Measurements from ENCODE around the gene TROAP.
A peak's percentile ranks its signal among the peaks of the same experiment; 100 is the strongest.

Gene TROAP

GRCh38 chr12:49344486-49345050, 21.5 kb downstream of the TROAP start:
- DNase-seq, result no peak

- no peak for DNase-seq
Observed at GRCh38 chr12:49345051-49345824, 22.2 kb downstream of the TROAP start.

DNA sequence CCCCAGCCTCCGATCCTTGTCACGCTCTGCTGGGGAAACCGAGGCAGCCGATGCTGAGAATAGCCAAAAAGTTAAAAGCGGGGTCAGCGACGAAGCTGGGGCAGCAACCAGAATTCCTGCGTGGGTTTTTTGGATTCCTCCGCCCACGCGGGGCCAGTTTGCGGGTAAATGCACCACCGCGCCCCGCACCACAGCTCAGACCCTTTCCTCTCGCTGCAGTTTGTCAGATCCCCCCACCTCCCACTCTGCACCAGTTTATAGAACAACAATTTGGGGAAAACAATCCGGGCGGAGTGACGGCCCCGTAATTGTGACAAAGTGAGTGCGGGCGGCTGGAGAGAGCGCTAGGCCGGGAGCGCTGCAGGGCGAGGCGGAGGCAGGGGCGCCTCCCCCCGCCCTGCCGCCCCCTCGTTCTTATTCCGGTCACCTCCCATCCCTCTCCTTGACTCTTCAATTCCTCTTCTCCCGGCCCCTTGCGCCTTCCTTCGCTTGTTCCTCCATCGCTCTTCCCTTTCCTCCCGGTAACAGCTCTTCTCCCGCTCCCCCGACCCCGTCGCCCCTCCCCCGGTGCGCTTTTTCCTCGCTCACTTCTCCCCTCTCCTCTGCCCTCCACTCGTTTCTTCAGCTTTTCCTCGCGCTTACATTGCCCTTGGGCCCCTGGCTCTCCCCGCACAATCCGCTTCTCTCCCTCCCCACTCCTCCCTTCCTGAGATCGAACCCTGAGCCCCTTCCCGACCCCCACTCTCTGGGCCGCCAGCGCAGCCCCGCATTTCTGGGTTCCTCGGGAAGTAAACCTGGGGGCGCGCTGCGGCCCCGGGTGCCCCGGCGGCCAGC, 23.0 kb downstream of the TROAP start:
- no peak for DNase-seq

GRCh38 chr12:49346659-49347310, 23.7 kb downstream of the TROAP start, which contains the start of gene DNAJC22:
Gene DNAJC22, plus strand, starts transcription at chr12:49346888. Its CDS starts 1,985 bp downstream, at chr12:49348873.
- no peak for DNase-seq

DNA sequence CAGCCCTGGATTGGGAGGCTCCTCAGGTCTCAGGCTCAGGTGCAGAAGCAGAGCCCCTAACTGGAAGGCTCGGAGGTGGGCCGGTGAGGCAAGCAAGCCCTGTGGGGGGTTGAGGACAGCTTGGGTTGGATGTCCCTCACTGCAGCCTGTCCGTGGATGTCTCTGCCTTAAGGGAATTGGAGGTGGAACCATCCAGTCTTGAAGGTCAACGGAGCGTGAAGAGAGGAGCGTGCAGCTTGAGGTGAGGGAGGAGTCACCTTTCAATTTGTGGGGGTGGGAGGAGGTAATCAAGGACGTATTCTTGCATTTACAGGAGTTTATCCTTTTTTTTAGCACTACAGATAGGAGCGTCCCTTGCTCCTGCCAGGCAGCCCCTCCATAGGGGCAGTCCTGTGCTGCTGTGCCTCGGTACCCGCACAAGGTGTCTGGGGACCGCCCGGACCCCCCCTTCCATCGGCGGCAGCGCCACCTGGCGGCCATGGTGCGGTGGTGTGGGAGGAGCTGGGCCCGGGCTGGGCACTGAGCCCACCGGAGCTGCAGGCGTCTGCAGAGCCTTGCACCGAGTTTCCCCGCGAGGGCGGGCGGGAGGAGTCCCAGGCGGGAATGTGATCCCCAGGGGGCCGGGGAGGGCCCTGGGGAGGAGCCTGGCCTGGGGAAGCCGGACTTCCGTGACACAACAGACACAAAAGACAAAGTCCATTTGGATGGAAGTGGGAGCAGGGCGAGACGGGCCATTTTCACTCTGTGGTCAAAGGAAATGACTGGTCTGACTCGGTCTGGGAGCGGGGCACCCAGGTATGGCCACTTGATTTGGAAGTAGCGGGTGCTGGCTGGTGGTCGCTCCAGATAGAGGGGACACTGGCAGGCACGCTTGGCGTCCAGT, 24.5 kb downstream of the TROAP start:
- peak; percentile 27 to 63 for DNase-seq

GRCh38 chr12:49348781-49349180, 25.7 kb downstream of the TROAP start:
- DNase-seq, result no peak

- DNase-seq, result no peak
Observed at GRCh38 chr12:49349266-49349665, 26.2 kb downstream of the TROAP start.

DNA sequence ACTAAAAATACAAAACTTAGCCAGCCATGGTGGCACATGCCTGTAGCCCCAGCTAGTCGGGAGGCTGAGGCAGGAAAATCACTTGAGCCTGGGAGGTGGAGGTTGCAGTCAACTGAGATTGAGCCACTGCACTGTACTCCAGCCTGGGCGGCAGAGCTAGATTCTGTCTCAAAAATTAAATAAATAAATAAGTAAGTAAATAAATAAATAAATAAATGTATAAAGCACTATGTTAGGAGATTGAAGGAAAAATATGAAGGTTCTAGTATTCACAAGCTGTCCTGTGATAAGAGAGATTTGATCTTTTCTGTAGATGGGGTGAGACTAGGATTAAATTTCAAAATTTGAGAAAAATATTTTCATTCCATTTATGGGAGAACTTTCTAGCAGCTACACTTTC, 29.3 kb downstream of the TROAP start:
- DNase-seq, result no peak

- no peak for DNase-seq
Observed at GRCh38 chr12:49355913-49356312, 32.9 kb downstream of the TROAP start.

- DNase-seq, result peak in 1 of 2 donors; percentile 72
Observed at GRCh38 chr12:49357103-49357678, 34.1 kb downstream of the TROAP start.

- peak; percentile 53 to 85 for DNase-seq
Observed at GRCh38 chr12:49358483-49359141, 35.6 kb downstream of the TROAP start.

- no peak for DNase-seq
Observed at GRCh38 chr12:49359671-49360070, 36.6 kb downstream of the TROAP start.

DNA sequence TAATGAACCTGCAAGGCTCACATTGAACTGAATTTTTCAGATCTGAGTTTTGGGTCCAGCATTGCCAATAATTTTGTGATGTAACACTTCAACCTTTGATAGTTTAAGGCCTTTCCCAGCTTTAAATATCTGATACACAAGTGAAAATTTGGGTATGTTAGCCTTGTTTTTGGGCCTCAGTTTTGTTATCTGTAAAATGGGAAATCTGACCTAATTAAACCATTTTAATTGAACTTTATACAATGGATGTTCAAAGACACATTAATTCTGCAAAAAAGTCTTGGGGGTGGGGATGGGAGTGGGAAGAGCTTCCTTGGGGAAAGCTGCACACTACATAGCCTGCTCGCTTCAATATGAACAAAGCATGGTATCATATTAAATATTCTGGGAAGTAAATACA, 39.0 kb downstream of the TROAP start:
- no peak for DNase-seq

DNA sequence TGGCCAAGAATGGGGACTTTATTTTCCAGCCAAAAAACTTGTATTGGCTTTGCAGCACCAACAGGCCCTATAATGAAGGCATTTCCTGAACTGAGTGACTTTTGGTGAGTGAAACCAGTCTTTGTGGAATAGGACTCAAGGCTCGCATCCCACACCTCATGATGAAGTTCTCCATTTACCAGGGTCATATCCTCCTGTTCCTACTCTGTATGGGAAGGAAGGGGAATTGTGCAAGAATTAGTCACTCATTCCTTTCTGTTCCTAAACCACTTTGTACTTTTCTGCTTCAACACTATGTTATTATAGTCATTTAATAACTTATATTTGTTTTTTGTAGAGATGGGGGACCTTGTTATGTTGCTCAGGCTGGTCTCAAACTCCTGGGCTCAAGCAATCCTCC, 41.9 kb downstream of the TROAP start:
- DNase-seq, result peak; percentile 86 to 92

- DNase-seq, result no peak
Observed at GRCh38 chr12:49365542-49365941, 42.5 kb downstream of the TROAP start.

- DNase-seq, result no peak
Observed at GRCh38 chr12:49366096-49366651, 43.1 kb downstream of the TROAP start.

DNA sequence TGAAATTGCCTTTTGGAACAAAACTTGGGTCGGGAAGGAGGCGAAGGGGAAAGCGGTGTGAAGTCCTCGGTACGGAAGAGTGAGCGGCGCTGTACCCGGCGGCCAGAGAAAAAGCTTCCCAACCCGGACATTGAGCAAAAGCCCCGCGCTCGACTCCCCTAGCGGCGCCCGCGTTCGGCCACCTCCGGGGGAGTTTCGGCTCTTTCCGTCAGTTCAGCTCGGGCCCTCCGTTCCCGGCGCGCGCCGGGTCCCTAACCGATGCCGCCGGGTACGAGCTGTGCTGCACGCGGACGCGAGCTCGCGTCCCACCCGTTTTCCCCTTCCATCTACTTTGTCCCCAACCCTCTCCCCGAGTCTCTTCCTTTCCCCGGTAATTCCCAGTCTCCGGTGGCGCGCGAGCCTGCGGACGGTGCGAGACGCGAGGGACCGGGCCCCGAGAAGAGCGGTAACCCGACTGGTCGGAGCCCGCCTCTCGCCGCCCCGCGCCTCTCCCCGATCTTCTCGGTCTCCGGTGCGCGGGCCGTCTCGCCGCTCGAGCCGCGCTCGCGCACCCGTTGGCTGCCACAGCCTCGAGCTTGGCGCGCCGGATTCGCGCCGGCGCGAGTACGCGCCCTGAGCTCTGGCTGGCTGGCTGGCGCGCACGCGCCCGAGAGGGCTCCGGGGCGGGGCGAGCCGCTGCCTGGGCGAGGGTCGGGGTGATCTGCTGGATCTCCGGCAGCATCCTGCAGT, 43.8 kb downstream of the TROAP start:
- DNase-seq, result peak; percentile 78 to 91

DNA sequence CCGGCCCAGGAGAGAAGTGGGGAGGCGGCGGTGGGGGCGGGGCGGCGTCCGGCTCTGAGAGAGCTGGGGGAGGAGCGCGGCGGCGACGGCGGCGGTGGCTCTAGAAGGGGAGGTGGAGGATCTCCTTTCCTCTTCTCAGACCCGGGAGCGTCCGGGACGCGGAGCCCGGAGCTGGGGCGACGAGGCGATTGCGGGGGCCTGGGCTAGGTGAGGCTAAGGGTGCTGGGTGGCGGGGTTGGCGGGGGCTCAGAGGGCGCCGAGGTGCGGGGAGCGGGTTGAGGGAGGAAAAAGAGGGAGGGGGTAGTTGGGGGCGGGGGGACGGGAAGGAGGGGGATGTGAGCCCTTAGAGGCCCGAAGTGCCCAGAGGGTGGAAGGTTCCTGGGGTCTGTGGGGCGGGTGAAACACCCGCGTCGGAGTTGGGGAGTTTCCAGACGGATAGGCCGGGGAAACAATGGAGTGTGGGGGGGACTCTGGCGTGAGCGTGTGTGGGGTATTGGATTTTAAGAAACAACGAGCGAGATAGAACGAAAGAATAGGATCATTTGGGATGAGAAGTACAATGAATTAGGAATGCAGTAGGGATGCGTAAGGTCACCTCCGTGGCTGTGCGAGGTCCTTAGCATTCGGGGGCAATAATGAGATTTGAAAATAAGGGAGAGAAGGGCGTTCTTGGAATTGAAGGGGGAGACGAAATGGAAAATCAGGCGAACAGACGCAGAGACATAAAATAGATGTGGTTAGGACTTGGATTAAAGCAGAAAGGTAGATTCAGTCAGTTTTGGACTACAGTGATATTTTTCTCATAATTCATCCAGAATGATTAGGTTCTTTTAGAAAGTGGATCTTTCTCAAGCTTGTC, 44.6 kb downstream of the TROAP start, which contains the start of gene SPATS2:
TSS of gene SPATS2 (plus strand) at position 82 of the 859 bp plus-strand sequence. CDS start 93,551 bp downstream, outside the sequence.
- DNase-seq, result no peak

DNA sequence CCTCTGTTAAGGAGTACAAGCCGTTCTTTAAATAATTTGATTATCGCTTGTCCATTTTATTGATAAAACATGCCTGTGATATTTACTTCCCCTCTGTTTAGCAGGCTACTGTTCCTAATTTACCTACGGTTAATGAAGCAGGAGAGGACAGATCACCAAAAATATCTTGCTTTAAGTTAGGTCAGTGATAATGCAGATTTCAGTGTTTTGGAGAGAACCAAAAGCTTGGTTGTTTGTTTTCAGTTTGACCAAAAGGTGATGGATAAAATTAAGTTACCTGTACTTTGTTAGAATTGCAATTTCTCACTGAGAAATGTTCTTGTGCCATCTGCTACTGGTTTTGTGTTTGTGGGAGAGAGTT, 45.2 kb downstream of the TROAP start:
- no peak for DNase-seq

Data from inflammatory macrophage treated with lipopolysaccharide for 1 hour (primary cell).